SH-SY5Y (cell line): ENCODE data around the gene ALOX12B.

Source experiments
- GATA2 ChIP-seq: IDR thresholded peaks from 2 replicates; pipeline ENCODE4 v1.6.1; 2011; ENCODE audit warnings: mild to moderate bottlenecking, low read depth, low read length
- GATA3 ChIP-seq: IDR thresholded peaks from 2 replicates; pipeline ENCODE4 v1.6.1; 2011; ENCODE audit warnings: low read depth, mild to moderate bottlenecking, low read length, moderate library complexity

GRCh38 chr17:8118769-8119580, 31.5 kb upstream of the ALOX12B start:
- TF ChIP-seq GATA2, result peak; percentile 33; the same call in 1 of the 2 replicates
- TF ChIP-seq GATA3, result no peak
